Measurements from ENCODE around the gene TXNL1. TPM values are rescaled to one million over a fixed set of nuclear protein-coding genes. Genes with fewer than 3 reads are reported as not detected.

The TXNL1 gene
- polyA plus RNA-seq, 1 experiment, result 38.7 TPM

GRCh38 chr18:56570978-56571377, 67.4 kb downstream of the TXNL1 start:
- ChIA-PET POLR2A (no interaction called here), CTCF (no interaction called here)
- Histone ChIP-seq H3K36me3 (ENCODE audit: control insufficient read depth, insufficient read depth, low read length) (no peaks in the 10 kb centered on the region), H3K4me3 (ENCODE audit: low read depth, low read length) (no peak overlapping the region), H3K27me3 (ENCODE audit: control insufficient read depth, insufficient read depth, low read length) (no peaks in the 10 kb centered on the region)
- TF ChIP-seq CTCF (IDR thresholded peaks at IDR 0.05; ENCODE audit: insufficient read depth, low read depth, low read length), result no peak
- DNase-seq (ENCODE audit: low read depth), result no peak

- POLR2A ChIA-PET, result no interaction called here
- no peaks in the 10 kb centered on the region for H3K27me3 ChIP-seq (ENCODE audit: control insufficient read depth, insufficient read depth, low read length)
- H3K36me3 ChIP-seq (ENCODE audit: control insufficient read depth, insufficient read depth, low read length), result no peaks in the 10 kb centered on the region
- DNase-seq (ENCODE audit: low read depth), result no peak
- TF ChIP-seq CTCF (IDR thresholded peaks at IDR 0.05; ENCODE audit: insufficient read depth, low read depth, low read length), result no peak
- CTCF ChIA-PET, result interaction anchor here (1.0 kb wide), 1 partner anchor 662 kb away, joined by 4 read pairs; no protein-coding TSS in a partner anchor
- no peak overlapping the region for H3K4me3 ChIP-seq (ENCODE audit: low read depth, low read length)
These were observed 69.0 kb downstream of the TXNL1 start for GRCh38 chr18:56569416-56569815.

- Histone ChIP-seq H3K4me3 (ENCODE audit: low read depth, low read length) (no peak overlapping the region), H3K27me3 (ENCODE audit: control insufficient read depth, insufficient read depth, low read length) (no peaks in the 10 kb centered on the region), H3K36me3 (ENCODE audit: control insufficient read depth, insufficient read depth, low read length) (no peaks in the 10 kb centered on the region)
- no peak for TF ChIP-seq CTCF (IDR thresholded peaks at IDR 0.05; ENCODE audit: insufficient read depth, low read depth, low read length)
- ChIA-PET CTCF (interaction anchor here (0.7 kb wide), 1 partner anchor 1334 kb away, joined by 3 read pairs; no protein-coding TSS in a partner anchor), POLR2A (no interaction called here)
- no peak for DNase-seq (ENCODE audit: low read depth)
These were observed 69.4 kb downstream of the TXNL1 start for GRCh38 chr18:56568986-56569385.

GRCh38 chr18:56565551-56566345, 72.6 kb downstream of the TXNL1 start:
- ChIA-PET POLR2A (no interaction called here), CTCF (interaction anchor here (1.0 to 1.9 kb wide), 3 partner anchors 11 to 1330 kb away, joined by 3 to 8 read pairs (median 6); no protein-coding TSS in a partner anchor)
- DNase-seq (ENCODE audit: low read depth), result peak; percentile 95
- Histone ChIP-seq H3K27me3 (ENCODE audit: control insufficient read depth, insufficient read depth, low read length) (no peaks in the 10 kb centered on the region), H3K36me3 (ENCODE audit: control insufficient read depth, insufficient read depth, low read length) (no peaks in the 10 kb centered on the region), H3K4me3 (ENCODE audit: low read depth, low read length) (no peak overlapping the region)
- no peak for TF ChIP-seq CTCF (IDR thresholded peaks at IDR 0.05; ENCODE audit: insufficient read depth, low read depth, low read length)

- ChIA-PET CTCF (interaction anchor here (1.0 to 1.9 kb wide), 3 partner anchors 11 to 1330 kb away, joined by 3 to 8 read pairs (median 6); no protein-coding TSS in a partner anchor), POLR2A (no interaction called here)
- H3K27me3 ChIP-seq (ENCODE audit: control insufficient read depth, insufficient read depth, low read length), result no peaks in the 10 kb centered on the region
- no peak overlapping the region for H3K4me3 ChIP-seq (ENCODE audit: low read depth, low read length)
- H3K36me3 ChIP-seq (ENCODE audit: control insufficient read depth, insufficient read depth, low read length), result no peaks in the 10 kb centered on the region
- TF ChIP-seq CTCF (IDR thresholded peaks at IDR 0.05; ENCODE audit: insufficient read depth, low read depth, low read length), result no peak
- DNase-seq (ENCODE audit: low read depth), result no peak
These were observed 73.3 kb downstream of the TXNL1 start for GRCh38 chr18:56565046-56565445.
